HG02973 (cell line): ENCODE measurements around the gene NRN1L.

ENCODE experiments used
- ATAC-seq: cut with Tn5 transposase; IDR thresholded peaks from one replicate; pipeline ENCODE4 v1.9.1; 2021; ENCODE audit warnings: moderate library complexity; ENCODE audit not compliant: unreplicated experiment

The NRN1L gene

GRCh38 chr16:67915831-67916723 is 31.4 kb downstream of the NRN1L start:
- no peak for ATAC-seq

- ATAC-seq = no peak
These were observed 32.6 kb downstream of the NRN1L start for GRCh38 chr16:67917140-67917851.

DNA sequence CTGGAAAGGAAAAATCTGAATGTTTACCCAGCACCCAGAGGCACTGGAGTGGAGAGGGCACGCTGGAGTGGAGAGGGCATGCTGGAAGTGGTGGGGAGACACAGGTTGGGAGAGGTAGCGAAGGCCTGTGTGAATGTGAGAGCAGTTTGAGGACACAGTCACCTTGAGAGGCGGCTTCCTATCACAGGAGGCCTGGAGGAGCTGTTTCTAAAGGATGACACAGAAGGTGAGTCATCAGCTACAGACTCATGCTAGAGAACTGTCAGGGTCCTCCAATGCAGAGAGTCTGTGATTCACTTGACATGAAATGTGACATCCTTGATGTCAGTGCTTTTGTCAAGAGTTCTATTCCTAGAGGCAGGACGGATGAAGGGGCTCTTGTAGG is 33.2 kb downstream of the NRN1L start:
- ATAC-seq = no peak

DNA sequence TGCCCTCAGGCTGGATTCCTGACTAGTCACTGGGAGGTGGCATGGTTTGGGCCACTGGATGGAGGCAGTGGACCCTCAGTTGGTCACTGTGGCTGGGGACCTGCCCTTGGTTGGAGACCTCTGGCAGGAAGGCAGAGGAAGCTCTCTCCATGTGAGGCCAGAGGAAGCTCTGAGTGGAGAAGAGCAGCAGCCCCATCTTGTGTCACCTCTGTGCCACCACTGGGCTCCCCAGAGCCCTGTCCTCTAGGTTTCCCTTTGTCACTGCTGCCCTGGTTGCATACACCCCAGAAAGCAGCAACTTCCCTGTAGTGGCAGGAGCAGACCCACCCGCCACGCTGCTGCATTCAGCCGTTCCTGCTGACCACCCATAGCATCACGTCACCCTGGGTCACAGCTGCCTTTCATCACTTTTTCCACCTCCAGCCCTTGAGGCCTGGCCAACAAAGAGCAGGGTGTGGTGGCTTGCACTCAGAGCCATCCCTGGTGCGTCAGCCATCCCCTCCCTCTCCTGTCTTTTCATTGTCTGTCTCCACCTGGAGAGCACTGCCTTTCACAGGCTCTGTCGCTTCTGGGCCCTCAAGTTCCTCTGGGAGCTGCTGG is 35.0 kb downstream of the NRN1L start:
- no peak for ATAC-seq

- no peak for ATAC-seq
These were observed 37.5 kb downstream of the NRN1L start for GRCh38 chr16:67922221-67922620.

DNA sequence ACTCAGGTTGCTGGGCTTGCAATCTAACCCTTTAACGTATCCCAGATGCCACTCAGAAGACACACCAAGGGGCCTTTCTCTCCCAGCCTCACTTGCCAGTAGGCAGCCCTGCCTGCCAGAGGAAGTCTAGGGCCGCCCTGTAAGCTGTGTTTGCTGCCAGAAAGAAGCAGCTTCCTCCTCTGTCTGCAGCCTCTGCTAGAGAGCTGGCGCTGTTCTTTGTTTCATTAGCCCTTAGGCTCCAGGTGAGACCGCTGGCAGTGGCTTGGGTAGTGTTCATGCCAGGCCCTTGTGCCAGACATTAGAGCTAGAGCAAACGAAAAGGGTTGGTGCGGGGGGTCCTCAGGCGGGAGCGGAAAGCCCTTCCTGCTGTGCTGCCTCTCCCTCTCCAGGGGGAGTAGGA is 38.1 kb downstream of the NRN1L start:
- no peak for ATAC-seq

- ATAC-seq = no peak
These were observed 38.9 kb downstream of the NRN1L start for GRCh38 chr16:67923414-67924116.

DNA sequence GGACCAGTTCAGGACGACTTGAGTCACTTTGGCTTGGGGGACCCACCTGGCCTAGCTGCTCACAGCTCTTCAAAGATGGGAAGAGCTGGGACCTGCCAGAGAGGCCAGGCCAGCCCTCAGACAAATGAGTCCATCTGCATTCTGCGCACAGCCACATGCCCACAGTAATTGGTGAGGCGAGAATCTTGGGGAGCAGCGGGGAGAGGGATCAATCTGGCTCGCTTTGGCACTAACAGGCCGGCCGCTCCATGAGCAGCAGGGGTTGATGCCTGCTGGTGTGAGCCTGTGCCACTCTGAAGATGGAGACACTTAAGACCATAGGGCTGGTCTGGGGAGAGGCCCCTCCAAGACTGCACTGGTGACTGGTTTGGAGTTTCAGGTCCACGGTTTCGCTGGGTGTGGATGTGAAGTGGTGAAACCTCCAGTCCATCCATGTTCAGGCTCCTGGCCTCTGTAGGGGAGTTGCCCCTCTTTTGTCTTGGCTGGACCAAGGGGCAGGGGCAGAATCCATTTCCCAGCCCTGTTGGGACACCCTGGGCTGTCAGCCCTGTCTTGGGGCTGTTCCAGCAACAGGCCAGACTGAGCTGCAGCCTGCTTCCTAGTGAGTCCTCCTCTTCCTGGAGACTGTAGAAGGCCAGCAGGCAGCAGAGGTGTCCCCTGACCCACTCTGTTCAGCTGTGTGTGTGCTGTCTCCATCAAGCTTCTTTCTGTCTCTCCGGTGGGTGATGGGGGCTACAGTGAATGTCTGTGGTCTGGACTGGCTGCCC is 39.6 kb downstream of the NRN1L start:
- no peak for ATAC-seq

GRCh38 chr16:67926181-67926750 is 41.6 kb downstream of the NRN1L start:
- no peak for ATAC-seq

DNA sequence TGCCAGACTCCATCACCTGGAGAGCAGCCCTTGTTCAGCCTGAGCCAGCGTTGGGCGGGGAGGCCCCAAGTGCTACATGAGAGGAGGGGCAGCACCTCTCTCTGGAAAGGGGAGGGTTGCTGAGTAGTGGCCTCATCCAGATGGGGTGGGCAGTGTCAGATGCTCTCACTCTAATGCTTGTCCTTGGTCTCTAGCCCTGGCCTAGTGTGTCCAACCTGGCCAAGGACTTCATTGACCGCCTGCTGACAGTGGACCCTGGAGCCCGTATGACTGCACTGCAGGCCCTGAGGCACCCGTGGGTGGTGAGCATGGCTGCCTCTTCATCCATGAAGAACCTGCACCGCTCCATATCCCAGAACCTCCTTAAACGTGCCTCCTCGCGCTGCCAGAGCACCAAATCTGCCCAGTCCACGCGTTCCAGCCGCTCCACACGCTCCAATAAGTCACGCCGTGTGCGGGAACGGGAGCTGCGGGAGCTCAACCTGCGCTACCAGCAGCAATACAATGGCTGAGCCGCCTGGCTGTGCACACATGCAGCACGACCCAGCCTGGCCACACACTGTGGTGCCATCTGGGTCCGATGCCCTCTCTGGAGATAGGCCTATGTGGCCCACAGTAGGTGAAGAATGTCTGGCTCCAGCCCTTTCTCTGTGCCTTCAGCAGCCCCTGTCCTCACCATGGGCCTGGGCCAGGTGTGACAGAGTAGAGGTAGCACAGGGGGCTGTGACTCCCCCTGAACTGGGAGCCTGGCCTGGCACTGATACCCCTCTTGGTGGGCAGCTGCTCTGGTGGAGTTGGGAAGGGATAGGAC is 42.7 kb downstream of the NRN1L start:
- ATAC-seq = no peak

DNA sequence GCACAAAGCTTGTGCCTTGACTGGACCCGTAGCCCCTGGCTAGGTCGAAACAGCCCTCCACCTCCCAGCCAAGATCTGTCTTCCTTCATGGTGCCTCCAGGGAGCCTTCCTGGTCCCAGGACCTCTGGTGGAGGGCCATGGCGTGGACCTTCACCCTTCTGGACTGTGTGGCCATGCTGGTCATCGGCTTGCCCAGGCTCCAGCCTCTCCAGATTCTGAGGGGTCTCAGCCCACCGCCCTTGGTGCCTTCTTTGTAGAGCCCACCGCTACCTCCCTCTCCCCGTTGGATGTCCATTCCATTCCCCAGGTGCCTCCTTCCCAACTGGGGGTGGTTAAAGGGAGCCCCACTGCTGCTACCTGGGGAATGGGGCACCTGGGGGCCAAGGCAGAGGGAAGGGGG is 43.5 kb downstream of the NRN1L start:
- ATAC-seq = no peak

DNA sequence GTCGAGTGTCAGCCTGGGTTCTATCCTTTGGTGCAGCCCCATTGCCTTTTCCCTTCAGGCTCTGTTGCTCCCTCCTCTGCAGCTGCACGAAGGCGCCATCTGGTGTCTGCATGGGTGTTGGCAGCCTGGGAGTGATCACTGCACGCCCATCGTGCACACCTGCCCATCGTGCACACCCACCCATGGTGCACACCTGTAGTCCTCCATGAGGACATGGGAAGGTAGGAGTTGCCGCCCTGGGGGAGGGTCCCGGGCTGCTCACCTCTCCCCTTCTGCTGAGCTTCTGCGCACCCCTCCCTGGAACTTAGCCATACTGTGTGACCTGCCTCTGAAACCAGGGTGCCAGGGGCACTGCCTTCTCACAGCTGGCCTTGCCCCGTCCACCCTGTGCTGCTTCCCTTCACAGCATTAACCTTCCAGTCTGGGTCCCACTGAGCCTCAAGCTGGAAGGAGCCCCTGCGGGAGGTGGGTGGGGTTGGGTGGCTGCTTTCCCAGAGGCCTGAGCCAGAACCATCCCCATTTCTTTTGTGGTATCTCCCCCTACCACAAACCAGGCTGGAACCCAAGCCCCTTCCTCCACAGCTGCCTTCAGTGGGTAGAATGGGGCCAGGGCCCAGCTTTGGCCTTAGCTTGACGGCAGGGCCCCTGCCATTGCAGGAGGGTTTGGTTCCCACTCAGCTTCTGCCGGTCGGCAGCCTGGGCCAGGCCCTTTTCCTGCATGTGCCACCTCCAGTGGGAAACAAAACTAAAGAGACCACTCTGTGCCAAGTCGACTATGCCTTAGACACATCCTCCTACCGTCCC is 44.1 kb downstream of the NRN1L start:
- no peak for ATAC-seq

DNA sequence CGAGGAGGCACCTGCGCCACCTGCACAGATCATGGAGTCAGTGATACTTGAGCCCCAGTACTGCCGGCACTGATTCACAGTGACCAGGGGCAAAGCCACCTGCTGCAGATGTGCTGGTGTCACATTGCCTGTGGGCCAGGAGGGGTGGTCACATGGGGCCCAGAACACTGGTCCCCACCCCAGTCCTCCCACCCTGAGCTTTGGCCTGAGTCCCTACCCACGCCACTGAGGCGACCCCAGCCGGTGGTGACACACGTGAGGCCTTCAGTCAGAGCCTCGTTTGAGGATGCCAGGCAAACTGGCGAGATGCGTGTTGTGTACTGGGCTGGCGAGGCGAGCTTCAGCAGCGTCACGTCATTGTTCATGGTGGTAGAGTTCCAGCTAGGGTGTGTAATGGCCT is 45.5 kb downstream of the NRN1L start:
- no peak for ATAC-seq

- no peak for ATAC-seq
These were observed 46.1 kb downstream of the NRN1L start for GRCh38 chr16:67930678-67931211.

GRCh38 chr16:67931712-67932461 is 47.2 kb downstream of the NRN1L start, which contains the start of gene CTRL:
CTRL (minus strand) TSS chr16:67931862; CDS start chr16:67931852, 10 bp downstream.
- no peak for ATAC-seq

DNA sequence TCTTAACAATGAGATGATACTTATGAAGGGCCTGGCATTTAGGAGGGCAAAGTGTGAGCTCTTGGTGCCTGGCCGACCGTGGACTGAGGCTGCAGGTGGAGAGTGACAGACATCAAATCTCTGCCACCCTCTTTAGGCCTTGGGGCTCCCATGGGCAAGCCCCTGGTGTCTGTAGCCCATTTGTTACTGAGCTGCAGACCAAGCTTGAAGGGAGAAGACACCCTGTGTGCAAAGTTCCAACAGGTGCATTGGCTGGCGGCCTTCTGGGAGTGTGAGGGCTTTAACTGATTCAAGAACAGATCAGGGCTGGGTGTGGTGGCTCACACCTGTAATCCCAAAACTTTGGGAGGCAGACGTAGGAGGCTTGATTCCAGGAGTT is 47.8 kb downstream of the NRN1L start:
- ATAC-seq = no peak

GRCh38 chr16:67933805-67934204 is 49.1 kb downstream of the NRN1L start:
- ATAC-seq = no peak
